SK-N-SH treated with all-trans-retinoic acid at 6 μM for 48 hours (cell line): ENCODE data around the gene UBXN6.

Experiments used
- BACH2 ChIP-seq: fragments of 250-450 bp; sonication (Bioruptor Pico); IDR thresholded peaks from 2 replicates; pipeline ENCODE4 v1.9.0; 2021; ENCODE audit warnings: mild to moderate bottlenecking, borderline replicate concordance
- TCF4 ChIP-seq: fragments of 250-450 bp; sonication (Bioruptor Pico); IDR thresholded peaks from 2 replicates; pipeline ENCODE4 v1.8.0; 2021; ENCODE audit warnings: mild to moderate bottlenecking, moderate library complexity, borderline replicate concordance

DNA sequence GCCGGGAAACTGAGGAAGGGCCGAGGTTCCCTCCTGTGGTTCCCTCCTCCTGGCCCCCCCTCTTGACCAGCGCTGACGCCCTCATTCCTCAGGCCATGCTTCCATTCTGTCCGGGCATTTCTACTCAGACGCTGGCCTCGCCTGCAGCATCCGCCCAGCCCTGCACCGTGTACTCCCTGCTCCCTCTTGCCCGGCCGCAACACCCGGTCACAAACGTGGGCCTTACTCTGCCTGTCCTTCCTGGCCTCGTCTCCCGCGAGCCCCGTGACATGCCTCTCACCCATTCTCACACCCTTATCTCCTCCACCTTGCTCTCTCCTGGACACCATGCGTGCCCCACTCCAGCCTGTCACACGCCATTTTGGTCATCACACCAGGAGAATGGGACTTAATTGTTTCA lies 25.8 kb upstream of the UBXN6 start:
- TF ChIP-seq TCF4 (CRISPR knock-in tag): no peak
- no peak for TF ChIP-seq BACH2 (CRISPR knock-in tag)
